ENCODE results near the gene ST6GALNAC6. TPM values are rescaled to one million over a fixed set of nuclear protein-coding genes. Genes with fewer than 3 reads are reported as not detected.
"Not testable (repeated sequence)": the region's sequence is repeated elsewhere in the genome, so short reads cannot be mapped to it uniquely, and the experiment has no call there.

Gene ST6GALNAC6
- total RNA-seq, 1 donor from 2014 or later, result 35.2 TPM

DNA sequence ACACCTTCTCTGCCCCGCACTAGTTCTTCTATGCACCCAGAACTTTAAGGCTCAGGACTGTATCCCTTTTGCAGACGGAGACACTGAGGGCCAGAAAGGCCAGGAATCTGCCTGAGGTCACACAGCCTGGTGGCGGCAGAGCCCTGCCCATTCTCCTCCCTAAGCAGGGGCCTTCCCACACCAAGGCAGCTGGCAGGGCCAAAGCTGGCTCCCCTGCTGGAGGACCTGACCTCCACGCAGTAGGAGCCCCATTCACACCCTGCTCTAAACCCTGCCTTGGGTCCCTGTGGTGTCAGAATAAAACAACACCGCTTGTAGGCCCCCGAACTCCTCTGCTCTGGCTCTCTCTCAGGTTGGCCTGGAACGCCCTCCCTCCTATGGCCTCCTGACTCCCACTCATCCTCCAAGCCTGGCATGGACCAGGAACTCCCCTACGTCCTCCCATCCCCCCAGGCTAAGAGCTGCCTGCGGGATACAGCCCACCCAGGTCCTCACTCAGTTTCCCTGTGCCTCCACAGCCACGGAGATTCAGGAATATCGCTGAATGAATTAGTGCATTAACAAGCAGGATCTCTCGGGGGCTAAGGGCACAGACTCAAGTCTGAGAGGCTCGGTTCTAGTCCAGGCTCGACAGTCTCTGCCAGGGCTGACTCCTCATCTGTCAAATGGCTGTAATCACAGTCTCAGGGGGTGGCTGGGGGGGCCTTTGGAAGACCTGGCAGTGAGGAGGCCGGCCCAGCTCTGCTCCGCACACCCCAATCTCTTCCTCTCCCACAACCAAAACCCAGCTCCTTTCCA lies 2.8 kb downstream of the ST6GALNAC6 start:
- DNase-seq (ENCODE audit: low spot score), result no peak
- ATAC-seq, result peak; percentile 2

- ATAC-seq (no peak), DNase-seq (ENCODE audit: low spot score) (no peak)
Measured at GRCh38 chr9:127895811-127896210, 3.6 kb downstream of the ST6GALNAC6 start.

GRCh38 chr9:127893392-127893791 lies 6.0 kb downstream of the ST6GALNAC6 start:
- ATAC-seq (no peak), DNase-seq (ENCODE audit: low spot score) (no peak)

DNA sequence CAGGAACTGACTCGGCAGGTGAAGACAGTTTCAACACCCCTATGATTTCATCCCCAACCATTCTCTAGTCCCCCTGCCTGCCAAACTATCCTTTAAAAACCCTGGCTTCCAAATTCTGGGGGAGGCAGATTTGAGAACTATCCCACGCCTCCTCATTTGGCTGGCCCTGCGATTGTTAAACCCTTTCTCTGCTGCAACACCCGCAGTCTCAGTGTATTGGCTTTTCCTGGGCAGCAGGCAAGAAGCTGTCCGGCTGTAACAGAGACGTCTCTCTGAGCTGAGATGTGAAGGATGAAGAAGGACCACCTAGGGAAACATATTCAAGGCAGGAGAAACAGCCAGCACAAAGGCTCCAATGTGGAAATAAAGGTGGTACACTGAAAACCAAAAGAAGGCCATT lies 6.6 kb downstream of the ST6GALNAC6 start:
- no peak for DNase-seq (ENCODE audit: low spot score)
- ATAC-seq, result no peak

GRCh38 chr9:127890053-127890452 lies 9.3 kb downstream of the ST6GALNAC6 start:
- ATAC-seq (no peak), DNase-seq (ENCODE audit: low spot score) (no peak)

- no peak for ATAC-seq
- DNase-seq (ENCODE audit: low spot score), result no peak
Measured at GRCh38 chr9:127887792-127888191, 11.6 kb downstream of the ST6GALNAC6 start.

- no peak for ATAC-seq
- no peak for DNase-seq (ENCODE audit: low spot score)
Measured at GRCh38 chr9:127886401-127886972, 12.9 kb downstream of the ST6GALNAC6 start.

DNA sequence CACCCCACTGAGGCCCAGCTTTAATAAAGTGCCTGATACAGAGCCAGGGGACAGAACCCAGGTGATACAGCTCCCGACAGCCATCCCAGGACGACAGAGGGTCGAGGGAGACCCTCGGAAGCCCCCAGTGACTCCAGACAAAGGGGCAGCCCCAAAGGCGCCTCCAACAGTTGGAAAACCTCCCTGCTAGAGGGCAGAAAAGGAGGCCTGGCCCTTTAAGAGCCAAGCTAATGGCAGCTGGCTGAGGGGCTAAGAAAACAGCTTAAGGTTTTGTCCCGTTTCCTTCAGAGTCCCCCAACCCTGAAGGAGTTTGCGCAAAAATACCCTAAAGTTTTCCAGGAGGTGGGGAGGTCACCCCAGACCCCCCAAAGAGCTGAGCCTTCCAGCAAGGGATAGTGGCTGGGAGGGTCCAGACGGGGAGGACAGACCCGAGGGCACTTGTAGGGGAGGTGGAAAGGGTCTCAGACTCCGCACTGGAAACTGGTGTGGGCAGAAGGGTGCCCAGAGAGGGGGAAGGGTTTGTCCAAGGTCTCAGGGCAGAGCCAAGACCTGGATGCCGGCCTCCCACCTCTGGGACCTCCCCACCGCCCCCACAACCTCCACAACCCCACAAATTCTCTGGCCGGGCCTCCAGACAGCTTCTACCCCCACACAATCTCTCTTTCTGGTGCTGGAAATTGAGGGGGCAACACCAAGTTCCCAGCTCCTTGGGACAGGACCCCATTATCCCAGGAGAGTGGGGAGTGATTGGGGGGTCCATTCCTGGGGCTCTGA lies 13.7 kb downstream of the ST6GALNAC6 start:
- no peak for ATAC-seq

GRCh38 chr9:127884976-127885490 lies 14.4 kb downstream of the ST6GALNAC6 start:
- no peak for DNase-seq (ENCODE audit: low spot score)
- ATAC-seq, result no peak

More for the DNA sequence above, 13.7 kb downstream of the ST6GALNAC6 start:
- DNase-seq (ENCODE audit: low spot score), result no peak

GRCh38 chr9:127884427-127884911 lies 14.9 kb downstream of the ST6GALNAC6 start:
- no peak for DNase-seq (ENCODE audit: low spot score)

GRCh38 chr9:127883959-127884358 lies 15.4 kb downstream of the ST6GALNAC6 start:
- DNase-seq (ENCODE audit: low spot score), result no peak
- no peak for ATAC-seq

More at GRCh38 chr9:127884427-127884911, 14.9 kb downstream of the ST6GALNAC6 start:
- ATAC-seq, result peak; percentile 45

GRCh38 chr9:127881715-127882114 lies 17.7 kb downstream of the ST6GALNAC6 start:
- not testable (repeated sequence) for ATAC-seq; DNase-seq (ENCODE audit: low spot score)

GRCh38 chr9:127880143-127880542 lies 19.3 kb downstream of the ST6GALNAC6 start:
- no peak for ATAC-seq
- no peak for DNase-seq (ENCODE audit: low spot score)

DNA sequence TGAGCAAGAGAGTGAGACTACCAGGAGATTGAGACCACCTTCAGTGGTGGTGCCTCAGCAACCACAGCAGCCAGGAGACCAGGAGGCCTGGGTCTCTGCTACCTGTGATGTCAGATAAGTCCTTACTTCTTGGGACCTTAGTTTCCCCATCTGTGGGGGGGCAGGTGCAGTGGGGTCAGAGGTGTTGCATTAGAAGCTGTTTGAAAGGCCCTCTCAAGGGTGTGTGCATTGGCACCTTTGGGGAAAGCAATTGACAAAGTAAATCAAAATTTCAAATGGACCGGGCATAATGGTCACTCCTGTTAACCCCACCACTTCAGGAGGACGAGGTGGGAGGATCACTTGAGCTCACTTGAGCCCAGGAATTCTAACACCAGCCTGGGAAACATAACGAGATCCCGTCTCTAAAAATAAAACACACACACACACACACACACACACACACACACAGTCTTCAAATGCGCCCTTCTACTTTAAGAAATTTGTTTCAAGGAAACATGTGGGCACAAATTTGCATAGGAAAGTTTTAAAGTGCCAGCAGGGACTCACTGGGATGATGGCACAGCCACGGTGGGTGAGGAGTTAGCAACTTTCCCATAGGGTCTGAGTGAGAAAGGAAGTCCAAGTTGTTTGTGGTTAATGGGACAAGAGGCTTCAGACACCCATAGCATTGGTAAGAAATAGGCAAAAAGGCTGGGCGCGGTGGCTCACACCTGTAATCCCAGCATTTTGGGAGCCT lies 20.6 kb downstream of the ST6GALNAC6 start:
- no peak for ATAC-seq
- no peak for DNase-seq (ENCODE audit: low spot score)

DNA sequence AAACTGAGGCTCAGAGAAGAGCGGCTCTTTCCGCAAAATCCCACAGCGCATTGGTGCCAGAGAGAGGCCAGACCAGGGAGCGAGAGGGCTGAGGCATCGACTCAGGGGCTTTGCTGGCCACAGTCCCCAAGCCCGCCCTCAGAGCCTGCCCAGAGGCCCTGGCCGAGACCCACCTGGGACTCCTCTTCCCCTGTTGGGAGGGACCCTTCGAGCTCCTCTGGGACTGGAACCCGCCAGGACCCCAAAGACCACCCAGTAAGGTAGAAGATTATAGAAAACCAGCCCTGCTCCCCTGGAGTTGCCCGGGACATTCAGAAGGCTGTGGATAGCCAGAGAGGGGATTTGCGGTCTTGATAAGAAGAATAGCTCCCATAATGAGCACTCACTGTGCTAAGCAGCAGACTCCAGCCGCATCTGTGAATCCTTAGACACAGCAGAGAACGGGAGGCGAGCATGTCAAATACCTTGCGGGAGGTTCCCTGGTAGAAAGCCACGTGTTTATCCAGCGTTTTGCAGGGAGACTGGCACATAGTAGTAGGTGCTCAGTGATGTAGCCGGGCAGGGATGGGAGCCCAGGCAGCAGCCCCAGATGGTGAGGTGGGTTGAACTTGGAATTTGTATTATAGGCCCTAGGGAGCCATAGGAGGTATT lies 21.3 kb downstream of the ST6GALNAC6 start:
- peak; percentile 8 for ATAC-seq

GRCh38 chr9:127877566-127877998 lies 21.8 kb downstream of the ST6GALNAC6 start, which contains the start of gene AK1:
TSS of gene AK1 (minus strand) at chr9:127877675. CDS start at chr9:127874617, 3,058 bp downstream.
- peak; percentile 87 for DNase-seq (ENCODE audit: low spot score)
- peak; percentile 89 for ATAC-seq

More for the DNA sequence above, 21.3 kb downstream of the ST6GALNAC6 start:
- no peak for DNase-seq (ENCODE audit: low spot score)

- DNase-seq (ENCODE audit: low spot score) (peak; percentile 72), ATAC-seq (peak; percentile 77)
Measured at GRCh38 chr9:127876764-127877562, 22.4 kb downstream of the ST6GALNAC6 start.

DNA sequence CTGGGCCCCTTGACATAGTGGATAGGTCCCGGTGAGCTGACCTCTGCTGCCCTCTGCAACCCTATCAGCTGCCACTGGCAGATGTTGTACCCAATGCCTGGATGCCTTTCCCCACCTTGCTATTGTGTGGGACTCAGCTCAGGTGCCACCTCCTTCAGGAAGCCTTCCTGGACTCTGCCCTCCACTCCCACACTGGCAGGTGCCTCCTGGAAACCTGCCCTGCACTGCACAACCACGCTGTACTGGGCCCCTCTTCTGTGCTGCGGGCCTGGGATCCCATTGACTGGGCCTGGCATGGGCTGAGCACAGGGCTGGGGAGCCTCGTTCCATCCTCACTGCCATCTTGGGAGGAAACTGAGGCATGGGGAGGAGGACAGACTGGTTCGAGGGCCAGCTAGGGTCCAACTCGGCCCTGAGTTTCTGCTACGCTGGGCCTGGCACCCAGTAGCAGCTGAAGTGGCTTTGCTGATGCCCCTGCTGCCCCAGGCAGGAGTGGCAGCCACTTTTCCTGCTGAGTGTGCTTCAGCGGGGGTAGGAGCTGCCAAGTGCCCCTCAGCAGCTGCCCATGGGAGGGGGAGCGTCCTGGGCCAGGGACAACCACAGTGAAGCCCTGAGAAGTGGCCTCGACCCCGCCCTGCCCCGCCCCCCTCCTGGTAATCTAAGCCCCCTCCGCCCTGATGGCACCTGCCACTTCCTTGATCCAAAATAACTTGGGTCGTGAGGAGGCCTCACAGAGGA lies 23.2 kb downstream of the ST6GALNAC6 start:
- ATAC-seq (no peak), DNase-seq (ENCODE audit: low spot score) (no peak)
